K562 (cell line): ENCODE results near the gene TMEM150A. TPM values are rescaled to one million over a fixed set of nuclear protein-coding genes. Genes with fewer than 3 reads are reported as not detected.

Experiments
- ATAC-seq: fragments of 200-7000 bp; cut with Tn5 transposase; 3 replicates; pipeline ENCODE4 v1.9.1; 2020; ENCODE audit warnings: moderate library complexity
- BruUV-seq: library from RNA; stranded (reverse); fragments of 400-500 nt; replicated peaks from 2 replicates; lab custom pipeline; 2021; lab: Mats Ljungman, UMichigan
- CTCF ChIA-PET: fragments of 300-600 bp; formaldehyde crosslinking; extraction: SDS; loops from one replicate; lab custom pipeline; 2021; ENCODE audit warnings: low intra/inter-chr PET ratio; lab: Yijun Ruan, JAX
- POLR2A ChIA-PET: fragments of 300-600, 350-650 bp; sonication (Branson Sonifier 250); formaldehyde crosslinking; extraction: SDS; loops from one replicate; lab custom pipeline; 2021; ENCODE audit warnings: antibody characterized with exemption, inconsistent platforms; lab: Yijun Ruan, JAX
- DNase-seq, 4 experiments: peaks; one replicate each; pipeline versions ENCODE4 v3.0.0 to v3.0.0-alpha.2; 2011 to 2018; ENCODE audit warnings: low spot score in 3 of 4, mixed read lengths in 3 of 4; ENCODE audit errors: extremely low read depth in 1 of 4
- FAIRE-seq: peaks from 2 replicates; lab custom pipeline; 2011; peaks lifted over from hg19 to GRCh38; lab: Jason Lieb, UNC
- H2AFZ ChIP-seq: 2 replicates; pipeline ENCODE4 v1.6.0; 2011; ENCODE audit warnings: low read depth, low read length, control low read depth, inconsistent platforms
- H3K27ac ChIP-seq: fragments of 200-600 bp; 3 replicates; pipeline ENCODE4 v1.8.0; 2011; ENCODE audit warnings: low read depth, mild to moderate bottlenecking, control low read depth, inconsistent platforms, low read length, moderate library complexity, mixed read lengths; ENCODE audit errors: extremely low read depth
- H3K27me3 ChIP-seq, 2 experiments: fragments of 300-600 bp in 1 of 2; 2 replicates in 1 of 2; 3 replicates in 1 of 2; pipeline versions ENCODE4 v1.6.0 to v1.8.0; 2011; ENCODE audit warnings: inconsistent platforms in 2 of 2, low read length in 2 of 2, mild to moderate bottlenecking in 1 of 2, mixed read lengths in 1 of 2, moderate library complexity in 1 of 2; ENCODE audit not compliant: control insufficient read depth in 2 of 2, insufficient read depth in 2 of 2
- H3K36me3 ChIP-seq: fragments of 300-600 bp; 3 replicates; pipeline ENCODE4 v1.8.0; 2011; ENCODE audit warnings: mild to moderate bottlenecking, low read length, inconsistent platforms; ENCODE audit not compliant: control insufficient read depth, insufficient read depth
- H3K4me1 ChIP-seq, 2 experiments: fragments of 200-600 bp in 1 of 2; replicated peaks in 1 of 2; 2 replicates in 1 of 2; 3 replicates in 1 of 2; pipeline versions ENCODE4 v1.5.1 to v1.8.0; 2011; ENCODE audit warnings: inconsistent platforms in 2 of 2, low read length in 2 of 2, mild to moderate bottlenecking in 1 of 2, mixed read lengths in 1 of 2, moderate library complexity in 1 of 2; ENCODE audit not compliant: control insufficient read depth in 2 of 2, insufficient read depth in 2 of 2
- H3K4me2 ChIP-seq: 2 replicates; pipeline ENCODE4 v1.6.1; 2011; ENCODE audit warnings: low read length, control low read depth, inconsistent platforms, mixed read lengths; ENCODE audit not compliant: insufficient read depth
- H3K4me3 ChIP-seq: fragments of 200-600 bp; sonication (generic), shearing (Covaris generic); 2 replicates; pipeline ENCODE4 v1.5.1; 2016; ENCODE audit warnings: control low read depth, inconsistent platforms
- H3K79me2 ChIP-seq: fragments of 200-600 bp; 3 replicates; pipeline ENCODE4 v1.8.0; 2011; ENCODE audit warnings: low read length, inconsistent platforms; ENCODE audit not compliant: control insufficient read depth, insufficient read depth
- H3K9ac ChIP-seq, 2 experiments: 2 replicates each; pipeline versions ENCODE4 v1.6.0 to v1.6.1; 2011; ENCODE audit warnings: low read depth in 2 of 2, low read length in 2 of 2, control low read depth in 1 of 2, inconsistent platforms in 1 of 2, mild to moderate bottlenecking in 1 of 2, mixed read lengths in 1 of 2; ENCODE audit not compliant: insufficient read depth in 1 of 2
- H3K9me1 ChIP-seq: one replicate; pipeline ENCODE4 v1.6.0; 2011; ENCODE audit warnings: inconsistent platforms, mild to moderate bottlenecking, low read length, moderate library complexity; ENCODE audit not compliant: control insufficient read depth, insufficient read depth
- H3K9me3 ChIP-seq: replicated peaks from 2 replicates; pipeline ENCODE4 v1.5.1; 2011; ENCODE audit warnings: low read depth, low read length, inconsistent platforms; ENCODE audit not compliant: control insufficient read depth, insufficient read depth
- H4K20me1 ChIP-seq: replicated peaks from 2 replicates; pipeline ENCODE4 v1.6.1; 2011; ENCODE audit warnings: low read length, inconsistent platforms, mixed read lengths; ENCODE audit not compliant: control insufficient read depth, insufficient read depth
- DNMT1 ChIP-seq: fragments of 450-650 bp; IDR thresholded peaks from 2 replicates; pipeline ENCODE4 v1.6.1; 2016; ENCODE audit warnings: antibody characterized with exemption, mild to moderate bottlenecking
- EGR1 ChIP-seq: fragments of 450-650 bp; conservative IDR thresholded peaks from 2 replicates; pipeline ENCODE4 v1.6.1; 2017; ENCODE audit warnings: mild to moderate bottlenecking
- ELK3 ChIP-seq: fragments of 450-650 bp; formaldehyde crosslinking; IDR thresholded peaks from 2 replicates; pipeline ENCODE4 v1.4.0; 2020; ENCODE audit warnings: mild to moderate bottlenecking
- LCOR ChIP-seq: sonication (generic); formaldehyde crosslinking; IDR thresholded peaks from 2 replicates; pipeline ENCODE4 v1.8.0; 2022; ENCODE audit warnings: mild to moderate bottlenecking, missing genetic modification reagents
- RAD51 ChIP-seq: fragments of 450-650 bp; IDR thresholded peaks from 2 replicates; pipeline ENCODE4 v1.7.1; 2016; ENCODE audit warnings: low read depth, mild to moderate bottlenecking, borderline replicate concordance
- TFAM ChIP-seq: fragments of 250-450 bp; sonication (Bioruptor Pico); conservative IDR thresholded peaks from 2 replicates; pipeline ENCODE4 v1.5.0; 2021; ENCODE audit warnings: mild to moderate bottlenecking, moderate library complexity
- TRIM25 ChIP-seq: fragments of 450-650 bp; IDR thresholded peaks from 2 replicates; pipeline ENCODE4 v1.7.0; 2016; ENCODE audit warnings: borderline replicate concordance
- U2AF2 ChIP-seq: fragments of 200-400 bp; formaldehyde crosslinking; optimal IDR thresholded peaks from 2 replicates; pipeline ENCODE3; 2017; ENCODE audit warnings: low read depth, mild to moderate bottlenecking, low read length
- XRCC3 ChIP-seq: fragments of 450-650 bp; IDR thresholded peaks from 2 replicates; pipeline ENCODE4 v1.6.1; 2017; ENCODE audit warnings: mild to moderate bottlenecking, moderate library complexity
- ZHX1 ChIP-seq: fragments of 150-350 bp; conservative IDR thresholded peaks from 2 replicates; pipeline ENCODE4 v1.6.1; 2014; ENCODE audit warnings: low read length
- ZNF212 ChIP-seq: fragments of 450-650 bp; formaldehyde crosslinking; IDR thresholded peaks from 2 replicates; pipeline ENCODE4 v1.4.0; 2020; ENCODE audit warnings: mild to moderate bottlenecking
- ZNF639 ChIP-seq, 2 experiments: fragments of 200-800 bp in 1 of 2; sonication (Bioruptor generic) in 1 of 2; sonication (generic) in 1 of 2; formaldehyde crosslinking in 1 of 2; IDR thresholded peaks in 1 of 2; conservative IDR thresholded peaks in 1 of 2; 2 replicates each; pipeline versions ENCODE4 v1.5.0 to v1.6.1; 2016 to 2020; ENCODE audit warnings: missing compliant biosample characterization in 1 of 2, missing genetic modification characterization in 1 of 2, missing genetic modification reagents in 1 of 2
- WGBS: fragments of 100-300 bp; shearing (Covaris generic); methylation state at CpG from one replicate; pipeline ENCODE4 v1.1.6; 2016; ENCODE audit warnings: low coverage, mixed read lengths; ENCODE audit not compliant: insufficient coverage; ENCODE audit errors: missing lambda C conversion rate; 5-methylcytosine and 5-hydroxymethylcytosine counted together
- in situ Hi-C: fragments of 300-500 bp; cut with MboI; formaldehyde crosslinking; loops from 4 replicates; pipeline ENCODE4 v1.15.0; 2018; ENCODE audit warnings: inconsistent platforms, mixed read lengths
- intact Hi-C: fragments of 100-400 bp; cut with micrococcal nuclease; formaldehyde crosslinking; loops from 2 replicates; pipeline ENCODE4 v1.14.2; 2022
- polyA plus RNA-seq, 8 experiments: library from polyadenylated mRNA; depleted of rRNA in 4 of 8; stranded (reverse) in 5 of 8; unstranded in 3 of 8; fragments of >200 nt; fragmentation: Nextera tagmentation in 2 of 8; fragmentation: Illumina TruSeq in 1 of 8; extraction: Ambion mirVana in 2 of 8; extraction: Trizol in 1 of 8; gene quantifications; 2 replicates each; pipeline versions ENCODE4 v1.2.1 to v1.2.3, GENCODE V29; 2011 to 2014; ENCODE audit warnings: inconsistent platforms in 1 of 8, missing spikeins in 1 of 8
- total RNA-seq, 7 experiments: library from RNA; depleted of rRNA in 6 of 7; stranded (reverse); fragments of >200 nt in 6 of 7; fragmentation: Illumina TruSeq in 2 of 7; extraction: Trizol in 2 of 7; gene quantifications; 2 replicates each; pipeline versions ENCODE4 v1.2.1 to v1.2.3, GENCODE V29; 2011 to 2021; ENCODE audit warnings: low replicate concordance in 1 of 7

The TMEM150A gene
- total and polyA plus RNA-seq, 9 of the 15 experiments (the other 6 are each of a cell fraction or from before 2014, with no cell fraction given), result 3.9 to 17.1 (median 8.4) TPM

DNA sequence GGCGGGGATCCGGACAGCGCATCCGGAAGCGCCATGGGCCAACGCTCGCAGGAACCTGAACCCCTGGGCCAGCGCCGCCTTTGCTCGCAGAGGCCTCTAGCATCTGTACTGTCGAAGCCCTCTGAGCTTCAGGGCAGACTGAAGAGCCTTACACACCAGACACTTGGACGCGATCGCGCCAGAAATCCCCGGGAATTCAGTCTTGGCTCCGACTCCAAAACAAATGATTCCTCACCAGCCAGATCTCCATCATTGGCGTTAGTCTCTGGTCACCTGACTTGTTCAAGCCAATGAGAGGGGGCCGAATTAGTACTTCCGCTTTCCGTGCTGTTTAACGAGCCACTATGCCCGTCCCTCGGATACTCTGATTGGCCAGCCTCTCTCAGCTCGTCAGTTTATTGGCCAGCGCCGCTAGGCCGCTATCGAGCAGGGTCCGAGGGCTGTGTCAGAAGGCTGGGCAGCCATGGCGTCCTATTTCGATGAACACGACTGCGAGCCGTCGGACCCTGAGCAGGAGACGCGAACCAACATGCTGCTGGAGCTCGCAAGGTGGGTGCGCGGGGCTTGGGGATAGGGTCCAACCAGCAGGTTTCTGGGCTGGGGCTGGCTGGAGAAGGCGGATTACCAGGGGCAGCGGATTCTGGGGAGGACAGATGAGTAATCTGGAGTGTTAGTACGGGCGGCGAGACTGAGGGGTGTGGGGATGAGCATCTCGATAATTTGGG, 7.0 kb downstream of the TMEM150A start, which contains the start of gene RNF181:
Gene RNF181, plus strand, starts transcription at position 445 of the 725 bp plus-strand sequence. Its CDS starts 19 bp downstream, at position 464.
- Histone ChIP-seq H3K27me3 (no peaks in the 10 kb centered on the region), H3K79me2 (peaks cover 28% of the 10 kb centered on the region), H3K27ac (peak within 1 kb of the TSS; percentile 74), H3K4me3 (peak within 1 kb of the TSS; percentile 62), H3K36me3 (peaks cover 26% of the 10 kb centered on the region; the same call in 2 of the 3 replicates), H4K20me1 (no peaks in the 10 kb centered on the region), H3K9me3 (no peaks in the 10 kb centered on the region), H3K4me2 (peak within 1 kb of the TSS; percentile 86), H3K4me1 (peaks cover 6 to 29% of the 10 kb centered on the region in 2 experiments), H3K9me1 (no peaks in the 10 kb centered on the region), H2AFZ (peak within 1 kb of the TSS; percentile 90), H3K9ac (peak within 1 kb of the TSS; percentile 79 to 93)
- no TSS peak for BruUV-seq
- intact Hi-C loops (no loop called here), in situ Hi-C loops (no loop called here)
- ATAC-seq (peak; percentile 98), DNase-seq (peak; percentile 94 to 99 (median 96)), FAIRE-seq (peak; percentile 100)
- under 1% methylated on average over 46 of the region's 47 CpGs for WGBS
- ChIA-PET CTCF (no interaction called here), POLR2A (interaction anchor here (0.5 to 4.4 kb wide), 19 partner anchors 8 to 600 kb away, joined by 3 to 31 read pairs (median 4); partner anchors contain the start of genes C2orf68, ELMOD3, MAT2A and RETSAT)
- TF ChIP-seq ZNF212 (CRISPR knock-in tag) (no peak), ZNF639 (CRISPR knock-in tag; conservative IDR thresholded peaks at IDR 0.05 in 1 of 2, IDR thresholded peaks at IDR 0.05 in 1 of 2) (no peak), RAD51 (peak; percentile 94), DNMT1 (no peak), LCOR (CRISPR knock-in tag) (peak; percentile 63), ZHX1 (0 out of 2 replicates have a peak, but pooled peaks have one; percentile 46), ELK3 (CRISPR knock-in tag) (no peak), TRIM25 (no peak), U2AF2 (no peak), EGR1 (no peak), TFAM (no peak), XRCC3 (no peak)
